ENCODE results near the gene RHPN2. TPM values are rescaled to one million over a fixed set of nuclear protein-coding genes. Genes with fewer than 3 reads are reported as not detected.
"Not testable (repeated sequence)": the region's sequence is repeated elsewhere in the genome, so short reads cannot be mapped to it uniquely, and the experiment has no call there.

RHPN2 gene
- total and polyA plus RNA-seq, 10 donors: 1.2 to 5.3 (median 2.6) TPM

DNA sequence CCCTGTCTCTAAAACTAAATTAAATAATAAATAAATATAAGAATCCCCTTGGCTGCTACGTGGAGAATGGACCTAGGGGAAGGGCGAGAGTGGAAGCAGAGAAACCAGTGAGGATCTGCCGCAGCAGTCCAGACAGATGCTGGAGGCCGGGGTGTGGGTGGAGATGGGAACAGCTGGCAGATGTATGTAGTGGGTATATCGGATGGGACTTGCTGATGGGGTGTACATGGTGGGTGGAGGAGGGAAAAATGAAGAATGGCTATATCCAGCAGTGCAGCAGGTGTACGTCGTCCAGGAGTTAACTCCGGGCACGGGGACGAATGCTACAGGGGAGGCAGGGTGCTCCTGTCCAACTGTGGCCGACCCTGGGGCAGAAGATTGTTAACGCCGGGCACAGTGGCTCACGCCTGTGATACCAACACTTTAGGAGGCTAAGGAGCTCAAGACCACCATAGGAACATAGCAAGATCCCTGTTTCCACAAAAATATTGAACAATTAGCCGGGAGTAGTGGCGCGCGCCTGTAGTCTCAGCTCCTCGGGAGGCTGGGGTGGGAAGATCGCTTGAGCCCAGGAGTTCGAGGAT, 93.6 kb downstream of the RHPN2 start:
- no peaks in the 10 kb centered on the region for H3K27me3 ChIP-seq (replicated peaks in 1 of 7)
- intact Hi-C loops (cut with DNase I; ENCODE audit: low total_unique reads): no loop called here
- H3K36me3 ChIP-seq: peaks cover 0 to 23% (median 6%) of the 10 kb centered on the region in 6 donors
- peaks cover 5 to 31% (median 24%) of the 10 kb centered on the region in 6 donors for H3K4me1 ChIP-seq
- H3K27ac ChIP-seq: peak overlapping the region in 4 of 8 donors; percentile 35 to 92 (median 89)
- WGBS, 5 donors: 30 to 39% (median 34%) methylated on average over 20 to 21 of the region's 21 CpGs
- no peaks in the 10 kb centered on the region for H3K9me3 ChIP-seq
- peak overlapping the region; percentile 63 to 97 (median 91) for H3K4me3 ChIP-seq
- DNase-seq: no peak
- TF ChIP-seq, protein P1, sequence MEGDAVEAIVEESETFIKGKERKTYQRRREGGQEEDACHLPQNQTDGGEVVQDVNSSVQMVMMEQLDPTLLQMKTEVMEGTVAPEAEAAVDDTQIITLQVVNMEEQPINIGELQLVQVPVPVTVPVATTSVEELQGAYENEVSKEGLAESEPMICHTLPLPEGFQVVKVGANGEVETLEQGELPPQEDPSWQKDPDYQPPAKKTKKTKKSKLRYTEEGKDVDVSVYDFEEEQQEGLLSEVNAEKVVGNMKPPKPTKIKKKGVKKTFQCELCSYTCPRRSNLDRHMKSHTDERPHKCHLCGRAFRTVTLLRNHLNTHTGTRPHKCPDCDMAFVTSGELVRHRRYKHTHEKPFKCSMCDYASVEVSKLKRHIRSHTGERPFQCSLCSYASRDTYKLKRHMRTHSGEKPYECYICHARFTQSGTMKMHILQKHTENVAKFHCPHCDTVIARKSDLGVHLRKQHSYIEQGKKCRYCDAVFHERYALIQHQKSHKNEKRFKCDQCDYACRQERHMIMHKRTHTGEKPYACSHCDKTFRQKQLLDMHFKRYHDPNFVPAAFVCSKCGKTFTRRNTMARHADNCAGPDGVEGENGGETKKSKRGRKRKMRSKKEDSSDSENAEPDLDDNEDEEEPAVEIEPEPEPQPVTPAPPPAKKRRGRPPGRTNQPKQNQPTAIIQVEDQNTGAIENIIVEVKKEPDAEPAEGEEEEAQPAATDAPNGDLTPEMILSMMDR (IDR thresholded peaks at IDR 0.05 in 8 of 11, conservative IDR thresholded peaks at IDR 0.05 in 3 of 11): no peak
- no peak for TF ChIP-seq POLR2A (IDR thresholded peaks at IDR 0.05)
- TF ChIP-seq POLR2AphosphoS5 (IDR thresholded peaks at IDR 0.05): no peak

DNA sequence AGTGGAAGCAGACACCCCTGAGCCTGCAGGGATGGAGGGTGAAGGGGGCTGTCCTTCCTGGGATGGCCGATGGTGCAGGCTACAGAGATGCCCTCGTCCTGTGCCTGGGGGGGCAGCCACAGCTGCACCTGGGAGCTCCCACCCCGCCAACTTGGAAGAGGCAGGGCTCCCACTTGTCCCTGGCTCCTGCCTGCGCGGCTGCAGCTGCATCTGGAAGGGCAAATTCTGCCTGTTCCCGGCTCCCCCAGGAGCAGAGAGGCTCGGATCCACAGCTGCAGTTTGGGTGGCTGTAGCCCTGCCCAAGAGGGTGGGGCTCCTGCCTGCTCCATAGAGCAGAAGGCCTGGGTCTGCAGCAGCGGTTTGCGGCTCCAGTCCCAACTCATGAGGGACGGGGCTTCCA, 95.1 kb downstream of the RHPN2 start:
- no peaks in the 10 kb centered on the region for H3K27me3 ChIP-seq (replicated peaks in 1 of 7)
- H3K27ac ChIP-seq: no peak overlapping the region
- H3K4me1 ChIP-seq: peaks cover 5 to 28% (median 23%) of the 10 kb centered on the region in 6 donors
- 93 to 96% (median 94%) methylated on average over 8 to 10 of the region's 10 CpGs; no CpG with 5 or more reads in 1 of the 5 donors for WGBS, 5 donors
- no peak overlapping the region for H3K4me3 ChIP-seq
- intact Hi-C loops (cut with DNase I; ENCODE audit: low total_unique reads): no loop called here
- DNase-seq: no peak
- peaks cover 0 to 38% (median 10%) of the 10 kb centered on the region in 6 donors for H3K36me3 ChIP-seq
- TF ChIP-seq POLR2A (IDR thresholded peaks at IDR 0.05) (no peak), POLR2AphosphoS5 (IDR thresholded peaks at IDR 0.05) (no peak)
- TF ChIP-seq, protein P1 (IDR thresholded peaks at IDR 0.05 in 8 of 11, conservative IDR thresholded peaks at IDR 0.05 in 3 of 11): no peak
- H3K9me3 ChIP-seq: no peaks in the 10 kb centered on the region

DNA sequence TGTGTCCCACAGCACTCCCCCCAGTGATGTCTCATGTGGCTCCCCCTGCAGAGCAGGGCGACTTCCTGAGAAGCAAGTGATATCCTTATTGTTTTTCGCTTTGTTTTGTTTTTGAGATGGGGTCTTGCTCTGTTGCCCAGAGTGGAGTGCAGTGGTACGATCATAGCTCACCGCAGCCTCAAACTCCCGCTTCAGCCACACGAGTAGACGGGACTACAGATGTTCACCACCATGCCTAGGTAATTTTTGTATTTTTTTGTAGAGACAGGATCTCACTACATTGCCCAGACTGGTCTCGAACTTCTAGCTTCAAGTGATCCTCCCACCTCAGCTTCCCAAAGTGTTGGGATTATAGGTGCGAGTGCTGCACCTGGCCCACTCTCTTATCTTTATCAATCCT, 97.9 kb downstream of the RHPN2 start:
- Histone ChIP-seq H3K36me3 (peaks cover 0 to 64% (median 17%) of the 10 kb centered on the region in 6 donors), H3K4me1 (peaks cover 5 to 22% (median 16%) of the 10 kb centered on the region in 6 donors), H3K27me3 (replicated peaks in 1 of 7) (no peaks in the 10 kb centered on the region), H3K9me3 (no peaks in the 10 kb centered on the region), H3K27ac (no peak overlapping the region), H3K4me3 (no peak overlapping the region)
- intact Hi-C loops (cut with DNase I; ENCODE audit: low total_unique reads): no loop called here
- TF ChIP-seq POLR2A (IDR thresholded peaks at IDR 0.05) (no peak), POLR2AphosphoS5 (IDR thresholded peaks at IDR 0.05) (no peak)
- TF ChIP-seq, protein P1 (IDR thresholded peaks at IDR 0.05 in 8 of 11, conservative IDR thresholded peaks at IDR 0.05 in 3 of 11): no peak
- no peak for DNase-seq
- 94 to 98% (median 95%) methylated on average over 9 of the region's 9 CpGs for WGBS, 5 donors

DNA sequence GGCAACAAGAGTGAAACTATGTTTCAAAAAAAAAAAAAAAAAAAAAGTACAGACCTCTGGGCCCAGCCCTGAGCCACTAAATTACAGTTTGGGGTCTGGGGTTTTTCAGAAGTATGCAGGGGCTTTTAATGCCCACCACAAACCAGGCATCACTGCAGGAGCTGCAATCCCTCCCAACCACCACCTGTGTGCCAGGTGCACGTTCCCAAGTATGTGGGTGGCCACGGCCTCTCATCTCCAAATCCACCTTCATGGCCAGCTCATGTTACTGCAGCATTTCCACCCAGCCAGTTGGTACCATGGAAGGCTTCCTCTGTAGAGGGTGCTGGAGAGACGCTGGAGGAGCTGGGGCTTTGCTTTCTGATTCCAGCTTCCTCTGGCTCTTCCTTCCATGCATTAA, 119.4 kb downstream of the RHPN2 start:
- TF ChIP-seq, protein P1 (IDR thresholded peaks at IDR 0.05 in 8 of 11, conservative IDR thresholded peaks at IDR 0.05 in 3 of 11): no peak
- TF ChIP-seq POLR2AphosphoS5 (IDR thresholded peaks at IDR 0.05) (no peak), POLR2A (IDR thresholded peaks at IDR 0.05) (no peak)
- no peaks in the 10 kb centered on the region for H3K27me3 ChIP-seq (replicated peaks in 1 of 7)
- 59 to 90% (median 73%) methylated on average over 3 of the region's 3 CpGs for WGBS, 5 donors
- H3K4me1 ChIP-seq: no peaks in the 10 kb centered on the region
- H3K9me3 ChIP-seq: peaks cover 0 to 12% (median 0%) of the 10 kb centered on the region in 8 donors
- DNase-seq: no peak
- H3K4me3 ChIP-seq: no peak overlapping the region
- no peak overlapping the region for H3K27ac ChIP-seq
- peaks cover 0 to 100% (median 54%) of the 10 kb centered on the region in 6 donors for H3K36me3 ChIP-seq
- intact Hi-C loops (cut with DNase I; ENCODE audit: low total_unique reads): no loop called here

DNA sequence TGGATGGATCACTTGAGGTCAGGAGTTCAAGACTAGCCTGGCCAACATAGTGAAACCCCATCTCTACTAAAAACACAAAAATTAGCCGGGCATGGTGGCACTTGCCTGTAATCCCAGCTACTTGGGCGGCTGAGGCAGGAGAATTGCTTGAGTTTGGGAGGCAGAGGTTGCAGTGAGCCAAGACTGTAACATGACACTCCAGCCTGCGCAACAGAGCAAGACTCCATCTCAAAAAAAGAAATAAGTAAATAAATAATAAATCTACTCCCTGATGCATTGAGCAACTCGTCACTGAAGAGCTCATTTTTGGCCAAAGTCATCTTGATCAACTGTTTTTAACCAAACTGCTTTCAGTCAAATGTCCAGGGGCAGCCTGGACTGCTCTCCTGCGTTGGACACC, 123.4 kb downstream of the RHPN2 start:
- H3K36me3 ChIP-seq: peaks cover 0 to 100% (median 36%) of the 10 kb centered on the region in 6 donors
- H3K4me1 ChIP-seq; H3K4me3 ChIP-seq; intact Hi-C loops (cut with DNase I; ENCODE audit: low total_unique reads); H3K27me3 ChIP-seq (replicated peaks in 1 of 7); DNase-seq; H3K9me3 ChIP-seq; H3K27ac ChIP-seq: not testable (repeated sequence)
- 93 to 97% (median 95%) methylated on average over 5 of the region's 5 CpGs for WGBS, 5 donors

Data from spleen (tissue), 11 donors.